SK-N-SH (cell line): Measurements from ENCODE around the gene BTNL8. TPM values are rescaled to one million over a fixed set of nuclear protein-coding genes. Genes with fewer than 3 reads are reported as not detected.

Source experiments
- CTCF ChIA-PET: fragments of 300-600, 350-600 bp; formaldehyde crosslinking; extraction: SDS; loops from one replicate; lab custom pipeline; 2021; lab: Yijun Ruan, JAX
- POLR2A ChIA-PET: fragments of 350-600 bp; sonication (Branson Sonifier 250); formaldehyde crosslinking; extraction: SDS; loops from one replicate; lab custom pipeline; 2020; ENCODE audit warnings: antibody characterized with exemption, inconsistent platforms; lab: Yijun Ruan, JAX
- DNase-seq: peaks from one replicate; pipeline ENCODE4 v3.0.0; 2012
- H2AFZ ChIP-seq: fragments of 200-600 bp; sonication (generic); 2 replicates; pipeline ENCODE4 v1.8.1; 2016; ENCODE audit warnings: antibody characterized with exemption, mild to moderate bottlenecking, low read depth
- H3F3A ChIP-seq: fragments of 200-600 bp; sonication (generic); replicated peaks from 2 replicates; pipeline ENCODE3; 2016; ENCODE audit warnings: antibody characterized with exemption, mild to moderate bottlenecking; ENCODE audit not compliant: insufficient read depth
- H3K27ac ChIP-seq, 2 experiments: fragments of 200-500 bp in 1 of 2; fragments of 200-600 bp in 1 of 2; sonication (Bioruptor generic) in 1 of 2; sonication (generic), shearing (Covaris generic) in 1 of 2; 2 replicates each; pipeline versions ENCODE4 v1.5.1 to v1.6.1; 2014 to 2016; ENCODE audit warnings: low read depth in 2 of 2, inconsistent platforms in 1 of 2, low read length in 1 of 2, mild to moderate bottlenecking in 1 of 2, mixed read lengths in 1 of 2
- H3K27me3 ChIP-seq: fragments of 200-600 bp; sonication (generic), shearing (Covaris generic); 2 replicates; pipeline ENCODE4 v1.6.1; 2016; ENCODE audit warnings: mixed run types; ENCODE audit not compliant: insufficient read depth
- H3K36me3 ChIP-seq, 2 experiments: fragments of 200-500 bp in 1 of 2; fragments of 200-600 bp in 1 of 2; sonication (Bioruptor generic) in 1 of 2; sonication (generic) in 1 of 2; replicated peaks in 1 of 2; 2 replicates each; pipeline versions ENCODE3 to v1.5.1; 2014 to 2016; ENCODE audit warnings: low read length in 1 of 2, mild to moderate bottlenecking in 1 of 2; ENCODE audit not compliant: insufficient read depth in 2 of 2, control insufficient read depth in 1 of 2
- H3K4me1 ChIP-seq, 2 experiments: fragments of 200-500 bp in 1 of 2; fragments of 200-600 bp in 1 of 2; sonication (Bioruptor generic) in 1 of 2; sonication (generic), shearing (Covaris generic) in 1 of 2; 2 replicates each; pipeline versions ENCODE4 v1.5.1 to v1.6.1; 2014 to 2016; ENCODE audit warnings: low read depth in 1 of 2, low read length in 1 of 2, mixed run types in 1 of 2; ENCODE audit not compliant: insufficient read depth in 2 of 2, control insufficient read depth in 1 of 2
- H3K4me2 ChIP-seq: fragments of 200-600 bp; sonication (generic), shearing (Covaris generic); 2 replicates; pipeline ENCODE4 v1.6.1; 2017; ENCODE audit warnings: mixed run types
- H3K4me3 ChIP-seq, 2 experiments: fragments of 200-500 bp in 1 of 2; fragments of 200-600 bp in 1 of 2; sonication (Bioruptor generic) in 1 of 2; sonication (generic), shearing (Covaris generic) in 1 of 2; 2 replicates each; pipeline versions ENCODE4 v1.5.1 to v1.8.1; 2014 to 2016; ENCODE audit warnings: low read depth in 2 of 2, inconsistent platforms in 1 of 2, low read length in 1 of 2, mild to moderate bottlenecking in 1 of 2, mixed read lengths in 1 of 2, moderate library complexity in 1 of 2
- H3K79me2 ChIP-seq: fragments of 200-600 bp; sonication (generic); 2 replicates; pipeline ENCODE4 v1.8.1; 2017; ENCODE audit warnings: mild to moderate bottlenecking; ENCODE audit not compliant: insufficient read depth
- H3K9ac ChIP-seq: fragments of 200-600 bp; sonication (generic); 2 replicates; pipeline ENCODE4 v1.6.1; 2017; ENCODE audit warnings: mixed run types
- H3K9me2 ChIP-seq: fragments of 200-600 bp; sonication (generic); 2 replicates; pipeline ENCODE4 v1.6.1; 2017; ENCODE audit warnings: mixed run types
- H3K9me3 ChIP-seq: fragments of 200-600 bp; sonication (generic); 2 replicates; pipeline ENCODE4 v1.6.1; 2017; ENCODE audit warnings: mixed run types, mild to moderate bottlenecking, moderate library complexity
- H4K20me1 ChIP-seq: fragments of 200-600 bp; sonication (generic); 2 replicates; pipeline ENCODE4 v1.6.1; 2017; ENCODE audit warnings: mild to moderate bottlenecking, mixed run types; ENCODE audit not compliant: insufficient read depth
- CHD2 ChIP-seq: fragments of 150-350 bp; IDR thresholded peaks from 2 replicates; pipeline ENCODE4 v1.6.1; 2018; ENCODE audit warnings: low read length; ENCODE audit not compliant: partially characterized antibody
- CTCF ChIP-seq: fragments of 200-600 bp; sonication (generic); IDR thresholded peaks from 2 replicates; pipeline ENCODE4 v1.6.1; 2017; ENCODE audit warnings: antibody characterized with exemption, mild to moderate bottlenecking, moderate library complexity
- ELF1 ChIP-seq: IDR thresholded peaks from 2 replicates; pipeline ENCODE4 v1.4.0; 2012
- EP300 ChIP-seq, 2 experiments: IDR thresholded peaks; 2 replicates each; pipeline versions ENCODE4 v1.4.0 to v1.6.1; 2012; ENCODE audit warnings: borderline replicate concordance in 1 of 2, low read depth in 1 of 2, low read length in 1 of 2
- EZH2phosphoT487 ChIP-seq: fragments of 200-600 bp; sonication (generic); IDR thresholded peaks from 2 replicates; pipeline ENCODE4 v1.6.1; 2017; ENCODE audit warnings: low read depth, mixed run types, mild to moderate bottlenecking, antibody characterized with exemption, moderate library complexity, borderline replicate concordance
- FOSL2 ChIP-seq: IDR thresholded peaks from 2 replicates; pipeline ENCODE4 v1.4.0; 2012; ENCODE audit warnings: low read depth, mild to moderate bottlenecking, moderate library complexity, borderline replicate concordance
- FOXJ3 ChIP-seq: sonication (generic); formaldehyde crosslinking; IDR thresholded peaks from 2 replicates; pipeline ENCODE4 v1.5.1; 2020; ENCODE audit warnings: mild to moderate bottlenecking, missing genetic modification reagents
- FOXM1 ChIP-seq: IDR thresholded peaks from 2 replicates; pipeline ENCODE4 v1.4.0; 2012; ENCODE audit warnings: low read depth, mild to moderate bottlenecking
- GATA2 ChIP-seq: sonication (generic); formaldehyde crosslinking; IDR thresholded peaks from 2 replicates; pipeline ENCODE4 v1.5.0; 2020; ENCODE audit warnings: mild to moderate bottlenecking, missing genetic modification reagents
- MXI1 ChIP-seq: IDR thresholded peaks from 2 replicates; pipeline ENCODE4 v1.6.1; 2012; ENCODE audit warnings: mild to moderate bottlenecking, low read depth, low read length, improper control_type of control experiment
- NFIC ChIP-seq: IDR thresholded peaks from 2 replicates; pipeline ENCODE4 v1.4.0; 2012; ENCODE audit warnings: borderline replicate concordance
- PBX3 ChIP-seq: IDR thresholded peaks from 2 replicates; pipeline ENCODE4; 2012
- POLR2AphosphoS5 ChIP-seq: IDR thresholded peaks from 2 replicates; pipeline ENCODE4 v1.6.1; 2012; ENCODE audit warnings: low read depth, low read length
- RAD21 ChIP-seq: IDR thresholded peaks from 2 replicates; pipeline ENCODE4 v1.6.1; 2012; ENCODE audit warnings: mild to moderate bottlenecking, low read length
- RFX5 ChIP-seq: IDR thresholded peaks from 2 replicates; pipeline ENCODE4 v1.6.1; 2012; ENCODE audit warnings: mild to moderate bottlenecking, improper control_type of control experiment, low read length
- RXRA ChIP-seq: IDR thresholded peaks from 2 replicates; pipeline ENCODE4 v1.4.0; 2012; ENCODE audit warnings: low read depth, mild to moderate bottlenecking, borderline replicate concordance
- SMC3 ChIP-seq: IDR thresholded peaks from 2 replicates; pipeline ENCODE4 v1.6.1; 2012; ENCODE audit warnings: low read depth, low read length, improper control_type of control experiment
- TCF12 ChIP-seq: IDR thresholded peaks from 2 replicates; pipeline ENCODE4 v1.4.0; 2012
- TEAD4 ChIP-seq: IDR thresholded peaks from 2 replicates; pipeline ENCODE4 v1.4.0; 2012; ENCODE audit warnings: mild to moderate bottlenecking, borderline replicate concordance; ENCODE audit not compliant: insufficient read depth
- ZBTB33 ChIP-seq: IDR thresholded peaks from 2 replicates; pipeline ENCODE4 v1.4.0; 2012; ENCODE audit warnings: low read depth, borderline replicate concordance
- WGBS: methylation state at CpG from one replicate; pipeline ENCODE4 v1.1.6; 2017; ENCODE audit warnings: low lambda C conversion rate; 5-methylcytosine and 5-hydroxymethylcytosine counted together
- polyA plus RNA-seq, 3 experiments: library from polyadenylated mRNA; depleted of rRNA; stranded (reverse); fragments of >200 nt; gene quantifications; 2 replicates each; pipeline ENCODE4 v1.2.3, GENCODE V29; 2012
- TF ChIP-seq, protein P1 (sequence below): IDR thresholded peaks from 2 replicates; pipeline ENCODE4 v1.4.0; 2012; ENCODE audit warnings: low read depth, borderline replicate concordance

Gene BTNL8
- polyA plus RNA-seq, 1 of the 3 experiments (the other 2 are of a cell fraction), result not detected

GRCh38 chr5:180920710-180921109 is 21.8 kb downstream of the BTNL8 start:
- no peak overlapping the region for H3K9ac ChIP-seq
- ChIA-PET POLR2A (no interaction called here), CTCF (no interaction called here)
- no peaks in the 10 kb centered on the region for H4K20me1 ChIP-seq
- no peak overlapping the region for H3K4me3 ChIP-seq
- H3K27me3 ChIP-seq, result no peaks in the 10 kb centered on the region
- H3K9me2 ChIP-seq, result no peaks in the 10 kb centered on the region
- no peak overlapping the region for H3K27ac ChIP-seq
- no peak overlapping the region for H2AFZ ChIP-seq
- no peaks in the 10 kb centered on the region for H3K79me2 ChIP-seq
- H3F3A ChIP-seq, result no peaks in the 10 kb centered on the region
- H3K4me2 ChIP-seq, result no peak overlapping the region
- no peaks in the 10 kb centered on the region for H3K9me3 ChIP-seq
- H3K36me3 ChIP-seq, result no peaks in the 10 kb centered on the region
- no peaks in the 10 kb centered on the region for H3K4me1 ChIP-seq
- no peak for TF ChIP-seq GATA2
- no peak for TF ChIP-seq RAD21
- TF ChIP-seq RXRA, result no peak
- TF ChIP-seq, protein P1, sequence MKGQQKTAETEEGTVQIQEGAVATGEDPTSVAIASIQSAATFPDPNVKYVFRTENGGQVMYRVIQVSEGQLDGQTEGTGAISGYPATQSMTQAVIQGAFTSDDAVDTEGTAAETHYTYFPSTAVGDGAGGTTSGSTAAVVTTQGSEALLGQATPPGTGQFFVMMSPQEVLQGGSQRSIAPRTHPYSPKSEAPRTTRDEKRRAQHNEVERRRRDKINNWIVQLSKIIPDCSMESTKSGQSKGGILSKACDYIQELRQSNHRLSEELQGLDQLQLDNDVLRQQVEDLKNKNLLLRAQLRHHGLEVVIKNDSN, result no peak
- no peak for TF ChIP-seq MXI1
- TF ChIP-seq FOXJ3 (CRISPR knock-in tag), result no peak
- no peak for TF ChIP-seq ZBTB33
- no peak for TF ChIP-seq NFIC
- no peak for TF ChIP-seq PBX3
- TF ChIP-seq SMC3, result no peak
- TF ChIP-seq FOXM1, result no peak
- DNase-seq, result no peak

DNA sequence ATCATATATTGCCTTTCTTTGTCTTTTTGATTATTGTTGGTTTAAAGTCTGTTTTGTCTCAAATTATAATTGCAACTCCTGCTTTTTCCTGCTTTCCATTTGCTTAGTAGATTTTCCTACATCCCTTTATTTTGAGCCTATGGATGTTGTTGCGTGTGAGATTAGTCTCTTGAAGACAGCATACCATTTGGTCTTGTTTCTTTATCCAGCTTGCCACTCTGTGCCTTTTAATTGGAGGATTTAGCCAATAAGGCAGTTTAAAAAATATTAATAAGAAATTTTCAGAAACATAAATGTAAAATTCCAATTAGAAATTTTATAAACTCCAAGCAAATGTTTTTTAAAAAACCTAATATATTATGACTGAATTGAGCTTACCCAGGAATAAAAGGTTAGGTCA is 24.0 kb downstream of the BTNL8 start:
- no peak overlapping the region for H2AFZ ChIP-seq
- CTCF ChIA-PET, result no interaction called here
- H3F3A ChIP-seq, result no peaks in the 10 kb centered on the region
- no peaks in the 10 kb centered on the region for H3K9me3 ChIP-seq
- TF ChIP-seq POLR2AphosphoS5 (no peak), MXI1 (no peak), ELF1 (no peak), TEAD4 (no peak), EP300 (IDR thresholded peaks at IDR 0.05; ENCODE audit: borderline replicate concordance in 1 of 2, low read depth in 1 of 2, low read length in 1 of 2) (no peak), FOSL2 (no peak), TCF12 (no peak), RFX5 (no peak), CHD2 (no peak), CTCF (no peak), EZH2phosphoT487 (no peak), FOXM1 (no peak)
- no peak overlapping the region for H3K4me3 ChIP-seq
- no peak overlapping the region for H3K9ac ChIP-seq
- H3K9me2 ChIP-seq, result no peaks in the 10 kb centered on the region
- no peaks in the 10 kb centered on the region for H3K79me2 ChIP-seq
- no peaks in the 10 kb centered on the region for H3K27me3 ChIP-seq
- DNase-seq, result no peak
- WGBS, result 5% methylated on average over 1 of the region's 1 CpG
- H3K4me1 ChIP-seq, result no peaks in the 10 kb centered on the region
- no peaks in the 10 kb centered on the region for H3K36me3 ChIP-seq
- H3K27ac ChIP-seq, result no peak overlapping the region
- no peak overlapping the region for H3K4me2 ChIP-seq
- no peaks in the 10 kb centered on the region for H4K20me1 ChIP-seq
- POLR2A ChIA-PET, result no interaction called here
